Measurements from ENCODE around the gene GIMAP8.

Gene GIMAP8

DNA sequence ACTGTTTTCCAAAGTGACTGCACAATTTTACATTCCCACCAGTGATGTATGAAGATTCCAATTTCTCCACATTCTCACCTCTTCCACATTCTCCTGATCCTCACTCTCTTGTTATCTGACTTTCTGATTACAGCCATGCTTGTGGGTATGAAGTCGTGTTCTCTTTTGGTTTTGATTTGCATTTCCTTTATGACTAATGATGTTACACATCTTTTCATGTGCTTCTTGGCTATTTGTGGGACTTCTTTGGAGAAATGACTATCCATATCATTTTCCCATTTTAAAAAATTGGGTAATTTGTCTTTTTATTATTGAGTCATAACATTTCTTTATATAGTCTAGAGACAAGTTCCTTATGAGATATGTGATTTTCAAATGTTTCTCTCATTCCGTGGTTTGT is 10.5 kb upstream of the GIMAP8 start:
- Histone ChIP-seq H3K27me3 (ENCODE audit: insufficient read depth, low read depth) (no peaks in the 10 kb centered on the region), H4K20me1 (ENCODE audit: insufficient read depth) (no peaks in the 10 kb centered on the region), H3K36me3 (ENCODE audit: insufficient read depth) (no peaks in the 10 kb centered on the region), H2AFZ (ENCODE audit: low read depth) (no peak overlapping the region), H3K79me2 (ENCODE audit: insufficient read depth, low read depth) (no peaks in the 10 kb centered on the region), H3K4me1 (ENCODE audit: low read depth, poor library complexity, severe bottlenecking) (peaks cover 23% of the 10 kb centered on the region), H3K4me3 (IDR thresholded peaks at IDR 0.05; ENCODE audit: insufficient read depth, low read depth, low read length) (no peak overlapping the region), H3K9ac (no peak overlapping the region), H3K27ac (no peak overlapping the region), H3K4me2 (no peak overlapping the region)
- TF ChIP-seq, protein P1, sequence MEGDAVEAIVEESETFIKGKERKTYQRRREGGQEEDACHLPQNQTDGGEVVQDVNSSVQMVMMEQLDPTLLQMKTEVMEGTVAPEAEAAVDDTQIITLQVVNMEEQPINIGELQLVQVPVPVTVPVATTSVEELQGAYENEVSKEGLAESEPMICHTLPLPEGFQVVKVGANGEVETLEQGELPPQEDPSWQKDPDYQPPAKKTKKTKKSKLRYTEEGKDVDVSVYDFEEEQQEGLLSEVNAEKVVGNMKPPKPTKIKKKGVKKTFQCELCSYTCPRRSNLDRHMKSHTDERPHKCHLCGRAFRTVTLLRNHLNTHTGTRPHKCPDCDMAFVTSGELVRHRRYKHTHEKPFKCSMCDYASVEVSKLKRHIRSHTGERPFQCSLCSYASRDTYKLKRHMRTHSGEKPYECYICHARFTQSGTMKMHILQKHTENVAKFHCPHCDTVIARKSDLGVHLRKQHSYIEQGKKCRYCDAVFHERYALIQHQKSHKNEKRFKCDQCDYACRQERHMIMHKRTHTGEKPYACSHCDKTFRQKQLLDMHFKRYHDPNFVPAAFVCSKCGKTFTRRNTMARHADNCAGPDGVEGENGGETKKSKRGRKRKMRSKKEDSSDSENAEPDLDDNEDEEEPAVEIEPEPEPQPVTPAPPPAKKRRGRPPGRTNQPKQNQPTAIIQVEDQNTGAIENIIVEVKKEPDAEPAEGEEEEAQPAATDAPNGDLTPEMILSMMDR (conservative IDR thresholded peaks at IDR 0.05; ENCODE audit: low read depth, low read length), result no peak

DNA sequence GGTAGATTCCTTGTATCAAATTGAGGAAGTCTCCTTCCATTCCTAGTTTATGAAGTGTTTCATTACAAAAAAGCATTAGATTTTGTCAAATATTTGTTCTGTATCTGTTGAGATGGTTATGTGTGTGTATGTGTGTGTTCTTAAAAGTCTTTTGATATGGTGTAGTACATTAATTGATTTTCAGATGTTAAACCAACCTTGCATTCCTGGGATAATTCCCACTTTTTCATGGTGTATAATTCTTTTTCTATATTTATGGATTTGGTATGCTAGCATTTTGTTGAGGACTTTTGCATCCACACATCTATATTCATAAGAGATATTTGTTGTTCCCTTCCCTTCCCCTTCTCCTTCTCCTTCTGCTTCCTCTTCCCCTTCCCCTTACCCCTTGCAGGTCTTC is 8.9 kb upstream of the GIMAP8 start:
- Histone ChIP-seq H3K4me3 (IDR thresholded peaks at IDR 0.05; ENCODE audit: insufficient read depth, low read depth, low read length) (no peak overlapping the region), H3K79me2 (ENCODE audit: insufficient read depth, low read depth) (no peaks in the 10 kb centered on the region), H3K27me3 (ENCODE audit: insufficient read depth, low read depth) (no peaks in the 10 kb centered on the region), H4K20me1 (ENCODE audit: insufficient read depth) (no peaks in the 10 kb centered on the region), H3K4me2 (no peak overlapping the region), H3K9ac (no peak overlapping the region), H3K4me1 (ENCODE audit: low read depth, poor library complexity, severe bottlenecking) (peaks cover 16% of the 10 kb centered on the region), H3K36me3 (ENCODE audit: insufficient read depth) (no peaks in the 10 kb centered on the region), H3K27ac (no peak overlapping the region), H2AFZ (ENCODE audit: low read depth) (no peak overlapping the region)
- TF ChIP-seq, protein P1 (conservative IDR thresholded peaks at IDR 0.05; ENCODE audit: low read depth, low read length), result no peak

DNA sequence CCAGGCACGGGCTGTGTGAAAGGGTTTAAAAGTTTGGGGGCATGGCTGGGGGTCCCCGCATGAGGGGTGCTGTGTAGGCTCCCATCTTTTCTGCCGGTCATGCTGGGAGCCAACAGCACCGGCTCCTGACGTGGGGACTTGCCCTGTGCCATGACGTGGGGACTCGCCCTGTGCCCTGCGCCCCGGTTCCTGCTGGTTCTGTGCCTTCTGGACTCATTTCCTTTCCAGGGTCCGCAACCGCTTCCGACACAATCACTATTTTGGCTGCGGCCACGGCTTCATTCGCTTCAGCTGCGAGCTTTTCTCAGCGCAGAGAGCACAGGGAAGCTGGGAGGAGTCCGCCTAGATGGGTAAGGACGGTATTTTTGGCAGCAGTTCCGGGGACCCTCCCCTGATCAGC is 7.6 kb upstream of the GIMAP8 start:
- H3K4me2 ChIP-seq, result no peak overlapping the region

DNA sequence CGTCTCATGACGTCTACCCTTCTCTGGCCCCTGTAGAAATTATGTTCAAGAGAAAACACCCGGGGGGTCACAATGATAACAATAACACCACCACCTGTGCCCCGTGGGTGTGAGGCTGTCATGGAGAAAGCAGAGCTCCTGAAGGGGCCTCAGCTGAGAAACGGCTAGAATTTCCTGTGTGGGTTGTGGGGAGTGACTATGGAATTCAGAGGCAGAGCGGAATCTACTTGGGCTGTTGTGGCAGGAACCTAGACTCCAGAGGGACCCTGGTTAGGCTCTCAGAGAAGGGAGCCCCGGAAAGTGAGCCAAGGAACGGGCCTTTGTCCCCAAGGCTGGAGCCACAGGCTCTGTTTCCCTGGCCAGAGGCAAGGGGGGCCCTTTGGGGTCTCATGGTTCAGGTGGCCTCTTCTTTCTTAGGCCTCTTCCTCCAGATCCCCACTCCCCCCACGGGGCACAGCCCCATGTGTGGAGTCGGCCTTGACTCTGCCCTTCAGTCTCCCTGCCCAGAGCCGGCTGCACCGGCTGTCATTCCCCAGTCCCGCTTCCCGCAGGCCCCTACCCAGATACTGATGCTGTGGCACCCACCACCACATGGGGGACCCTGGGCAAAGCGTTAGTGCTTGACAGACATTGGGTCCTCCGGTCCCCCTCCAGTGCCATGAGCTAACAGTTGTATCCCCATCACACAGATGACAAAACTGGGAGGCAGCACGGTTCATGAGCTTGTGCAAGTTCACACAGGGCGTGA is 6.5 kb upstream of the GIMAP8 start:
- H3K9ac ChIP-seq, result no peak overlapping the region
- H3K27me3 ChIP-seq (ENCODE audit: insufficient read depth, low read depth), result no peaks in the 10 kb centered on the region
- no peaks in the 10 kb centered on the region for H4K20me1 ChIP-seq (ENCODE audit: insufficient read depth)
- H3K27ac ChIP-seq, result no peak overlapping the region
- no peak overlapping the region for H3K4me2 ChIP-seq
- TF ChIP-seq, protein P1 (conservative IDR thresholded peaks at IDR 0.05; ENCODE audit: low read depth, low read length), result no peak
- H2AFZ ChIP-seq (ENCODE audit: low read depth), result no peak overlapping the region
- peaks cover 27% of the 10 kb centered on the region for H3K4me1 ChIP-seq (ENCODE audit: low read depth, poor library complexity, severe bottlenecking)
- no peaks in the 10 kb centered on the region for H3K79me2 ChIP-seq (ENCODE audit: insufficient read depth, low read depth)
- no peak overlapping the region for H3K4me3 ChIP-seq (IDR thresholded peaks at IDR 0.05; ENCODE audit: insufficient read depth, low read depth, low read length)
- H3K36me3 ChIP-seq (ENCODE audit: insufficient read depth), result no peaks in the 10 kb centered on the region

More for the DNA sequence above, 7.6 kb upstream of the GIMAP8 start:
- Histone ChIP-seq H3K4me3 (IDR thresholded peaks at IDR 0.05; ENCODE audit: insufficient read depth, low read depth, low read length) (no peak overlapping the region), H3K79me2 (ENCODE audit: insufficient read depth, low read depth) (no peaks in the 10 kb centered on the region), H2AFZ (ENCODE audit: low read depth) (no peak overlapping the region), H3K9ac (no peak overlapping the region), H4K20me1 (ENCODE audit: insufficient read depth) (no peaks in the 10 kb centered on the region), H3K4me1 (ENCODE audit: low read depth, poor library complexity, severe bottlenecking) (peaks cover 19% of the 10 kb centered on the region), H3K27ac (no peak overlapping the region), H3K27me3 (ENCODE audit: insufficient read depth, low read depth) (no peaks in the 10 kb centered on the region), H3K36me3 (ENCODE audit: insufficient read depth) (no peaks in the 10 kb centered on the region)
- TF ChIP-seq, protein P1 (conservative IDR thresholded peaks at IDR 0.05; ENCODE audit: low read depth, low read length), result no peak

Data from KMS-11 (cell line).